ENCODE results near the gene GRPR. TPM values are rescaled to one million over a fixed set of nuclear protein-coding genes. Genes with fewer than 3 reads are reported as not detected.
A peak's percentile ranks its signal among the peaks of the same experiment; 100 is the strongest.

The GRPR gene
- polyA plus RNA-seq, 1 of the 3 experiments (the other 2 are of a cell fraction) = 1.2 TPM

GRCh38 chrX:16125520-16126149, 2.3 kb downstream of the GRPR start:
- Histone ChIP-seq H3K27ac (ENCODE audit: low read depth in 2 of 2, low read length in 1 of 2) (no peak overlapping the region), H3K27me3 (ENCODE audit: insufficient read depth) (no peaks in the 10 kb centered on the region), H4K20me1 (ENCODE audit: insufficient read depth) (no peaks in the 10 kb centered on the region), H3K4me2 (peak overlapping the region; percentile 72), H3K79me2 (ENCODE audit: insufficient read depth) (no peaks in the 10 kb centered on the region), H3K4me1 (ENCODE audit: control insufficient read depth in 1 of 2, insufficient read depth in 2 of 2, low read depth in 1 of 2, low read length in 1 of 2) (peaks cover 0 to 2% of the 10 kb centered on the region in 2 experiments; a peak in 2 of 4 replicates), H3F3A (replicated peaks; ENCODE audit: insufficient read depth) (no peaks in the 10 kb centered on the region), H3K36me3 (replicated peaks in 1 of 2; ENCODE audit: control insufficient read depth in 1 of 2, insufficient read depth in 2 of 2, low read length in 1 of 2) (no peaks in the 10 kb centered on the region), H2AFZ (ENCODE audit: low read depth) (peak overlapping the region; percentile 23), H3K9me3 (no peaks in the 10 kb centered on the region), H3K4me3 (ENCODE audit: low read depth in 2 of 2, low read length in 1 of 2) (peak overlapping the region in 1 of 2 experiments; percentile 42; a peak in 2 of 4 replicates), H3K9ac (peak overlapping the region; percentile 27; the same call in 1 of the 2 replicates), H3K9me2 (no peaks in the 10 kb centered on the region)
- WGBS (ENCODE audit: low lambda C conversion rate) = 34% methylated on average over 5 of the region's 5 CpGs
- no peak for TF ChIP-seq GABPA (IDR thresholded peaks at IDR 0.05; ENCODE audit: low read depth)
- ChIA-PET POLR2A (no interaction called here), CTCF (interaction anchor here (1.3 to 1.6 kb wide), 2 partner anchors 9 to 195 kb away, joined by 3 read pairs; no protein-coding TSS in a partner anchor)
- DNase-seq = no peak

DNA sequence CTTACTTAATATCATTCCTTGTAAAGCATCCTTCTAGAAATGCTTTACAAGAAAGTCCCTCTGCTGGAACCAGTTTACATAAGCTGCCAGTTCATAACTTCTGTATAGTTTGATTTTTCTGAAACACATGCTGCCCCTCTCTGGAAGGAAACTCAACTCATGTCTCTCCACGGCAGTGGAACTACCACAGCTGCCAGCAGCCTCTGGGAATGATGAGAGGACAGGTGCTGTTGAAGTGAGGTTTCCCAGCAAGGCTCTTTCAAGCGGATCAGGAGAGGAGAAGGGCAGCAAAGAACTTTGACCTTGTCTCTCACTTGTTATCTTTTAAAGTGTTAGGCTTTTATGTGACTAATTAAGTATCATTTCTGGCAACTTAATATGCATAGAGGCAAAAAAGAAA, 7.3 kb downstream of the GRPR start:
- 60% methylated on average over 2 of the region's 2 CpGs for WGBS (ENCODE audit: low lambda C conversion rate)
- Histone ChIP-seq H3K4me1 (ENCODE audit: control insufficient read depth in 1 of 2, insufficient read depth in 2 of 2, low read depth in 1 of 2, low read length in 1 of 2) (no peaks in the 10 kb centered on the region; a peak in 1 of 4 replicates), H3K79me2 (ENCODE audit: insufficient read depth) (no peaks in the 10 kb centered on the region), H3K27ac (ENCODE audit: low read depth in 2 of 2, low read length in 1 of 2) (no peak overlapping the region), H3K27me3 (ENCODE audit: insufficient read depth) (no peaks in the 10 kb centered on the region), H4K20me1 (ENCODE audit: insufficient read depth) (no peaks in the 10 kb centered on the region), H3K4me2 (no peak overlapping the region), H3K9ac (no peak overlapping the region), H3K9me2 (no peaks in the 10 kb centered on the region), H2AFZ (ENCODE audit: low read depth) (no peak overlapping the region), H3K9me3 (no peaks in the 10 kb centered on the region), H3K4me3 (ENCODE audit: low read depth in 2 of 2, low read length in 1 of 2) (no peak overlapping the region), H3K36me3 (replicated peaks in 1 of 2; ENCODE audit: control insufficient read depth in 1 of 2, insufficient read depth in 2 of 2, low read length in 1 of 2) (no peaks in the 10 kb centered on the region), H3F3A (replicated peaks; ENCODE audit: insufficient read depth) (no peaks in the 10 kb centered on the region)
- DNase-seq = no peak
- TF ChIP-seq EP300 (IDR thresholded peaks at IDR 0.05; ENCODE audit: borderline replicate concordance in 1 of 2, low read depth in 1 of 2, low read length in 1 of 2) (no peak), CHD2 (IDR thresholded peaks at IDR 0.05; ENCODE audit: low read length, partially characterized antibody) (no peak)
- TF ChIP-seq, protein P1, sequence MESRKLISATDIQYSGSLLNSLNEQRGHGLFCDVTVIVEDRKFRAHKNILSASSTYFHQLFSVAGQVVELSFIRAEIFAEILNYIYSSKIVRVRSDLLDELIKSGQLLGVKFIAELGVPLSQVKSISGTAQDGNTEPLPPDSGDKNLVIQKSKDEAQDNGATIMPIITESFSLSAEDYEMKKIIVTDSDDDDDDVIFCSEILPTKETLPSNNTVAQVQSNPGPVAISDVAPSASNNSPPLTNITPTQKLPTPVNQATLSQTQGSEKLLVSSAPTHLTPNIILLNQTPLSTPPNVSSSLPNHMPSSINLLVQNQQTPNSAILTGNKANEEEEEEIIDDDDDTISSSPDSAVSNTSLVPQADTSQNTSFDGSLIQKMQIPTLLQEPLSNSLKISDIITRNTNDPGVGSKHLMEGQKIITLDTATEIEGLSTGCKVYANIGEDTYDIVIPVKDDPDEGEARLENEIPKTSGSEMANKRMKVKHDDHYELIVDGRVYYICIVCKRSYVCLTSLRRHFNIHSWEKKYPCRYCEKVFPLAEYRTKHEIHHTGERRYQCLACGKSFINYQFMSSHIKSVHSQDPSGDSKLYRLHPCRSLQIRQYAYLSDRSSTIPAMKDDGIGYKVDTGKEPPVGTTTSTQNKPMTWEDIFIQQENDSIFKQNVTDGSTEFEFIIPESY (IDR thresholded peaks at IDR 0.05; ENCODE audit: borderline replicate concordance, low read depth) = no peak
- ChIA-PET POLR2A (no interaction called here), CTCF (interaction anchor here (1.3 kb wide), 1 partner anchor 8 kb away, joined by 4 read pairs; no protein-coding TSS in a partner anchor)

DNA sequence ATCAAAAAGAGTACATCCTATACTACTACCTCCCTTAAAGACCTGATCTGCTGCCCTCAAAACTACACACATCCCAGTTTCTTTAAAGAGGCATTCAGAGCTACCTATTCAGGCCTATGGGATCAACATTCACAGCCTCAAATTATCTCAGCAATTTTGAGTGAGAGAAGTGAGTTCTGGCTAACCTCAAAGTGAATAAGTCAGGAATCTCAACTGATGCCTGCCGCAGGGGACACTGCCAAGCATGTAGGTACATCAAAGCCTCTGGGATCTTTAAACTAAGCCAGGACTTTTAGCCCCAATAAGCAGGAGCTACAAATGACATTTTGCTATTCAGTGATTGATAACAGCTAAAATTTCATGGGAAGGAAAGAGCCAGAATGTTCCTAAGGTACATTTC, 11.6 kb downstream of the GRPR start:
- no peaks in the 10 kb centered on the region for H3K36me3 ChIP-seq (replicated peaks in 1 of 2; ENCODE audit: control insufficient read depth in 1 of 2, insufficient read depth in 2 of 2, low read length in 1 of 2)
- no peaks in the 10 kb centered on the region for H3F3A ChIP-seq (replicated peaks; ENCODE audit: insufficient read depth)
- CTCF ChIA-PET = interaction anchor here (0.8 to 1.0 kb wide), 2 partner anchors 9 to 12 kb away, joined by 3 to 7 read pairs; partner anchors contain the start of gene GRPR
- POLR2A ChIA-PET = no interaction called here
- H3K9me2 ChIP-seq = no peaks in the 10 kb centered on the region
- H3K9ac ChIP-seq = no peak overlapping the region
- TF ChIP-seq GABPA (IDR thresholded peaks at IDR 0.05; ENCODE audit: low read depth) (no peak), RFX5 (IDR thresholded peaks at IDR 0.05; ENCODE audit: low read length) (no peak), NFIC (IDR thresholded peaks at IDR 0.05; ENCODE audit: borderline replicate concordance) (no peak), USF1 (IDR thresholded peaks at IDR 0.05; ENCODE audit: borderline replicate concordance, low read depth) (no peak), EP300 (IDR thresholded peaks at IDR 0.05; ENCODE audit: borderline replicate concordance in 1 of 2, low read depth in 1 of 2, low read length in 1 of 2) (no peak), FOXJ3 (CRISPR knock-in tag; IDR thresholded peaks at IDR 0.05) (no peak), REST (IDR thresholded peaks at IDR 0.05; ENCODE audit: low read depth, low read length) (no peak), ELF1 (IDR thresholded peaks at IDR 0.05) (no peak)
- H3K27me3 ChIP-seq (ENCODE audit: insufficient read depth) = no peaks in the 10 kb centered on the region
- H4K20me1 ChIP-seq (ENCODE audit: insufficient read depth) = no peaks in the 10 kb centered on the region
- H2AFZ ChIP-seq (ENCODE audit: low read depth) = peak overlapping the region; percentile 15; the same call in 1 of the 2 replicates
- no peak overlapping the region for H3K4me3 ChIP-seq (ENCODE audit: low read depth in 2 of 2, low read length in 1 of 2)
- DNase-seq = no peak
- 80% methylated on average over 1 of the region's 1 CpG for WGBS (ENCODE audit: low lambda C conversion rate)
- no peak overlapping the region for H3K4me2 ChIP-seq
- no peaks in the 10 kb centered on the region for H3K4me1 ChIP-seq (ENCODE audit: control insufficient read depth in 1 of 2, insufficient read depth in 2 of 2, low read depth in 1 of 2, low read length in 1 of 2)
- no peaks in the 10 kb centered on the region for H3K9me3 ChIP-seq
- H3K27ac ChIP-seq (ENCODE audit: low read depth in 2 of 2, low read length in 1 of 2) = no peak overlapping the region
- no peaks in the 10 kb centered on the region for H3K79me2 ChIP-seq (ENCODE audit: insufficient read depth)
